Activated T-cell treated with anti-CD3 and anti-CD28 coated beads for 48 hours (primary cell): ENCODE results near the gene TRIP10.
"Not testable (repeated sequence)": the region's sequence is repeated elsewhere in the genome, so short reads cannot be mapped to it uniquely, and the experiment has no call there.

ENCODE experiments used
- DNase-seq: peaks from one replicate; pipeline ENCODE4 v3.0.0-alpha.2; 2020; ENCODE audit warnings: low read depth

The TRIP10 gene

DNA sequence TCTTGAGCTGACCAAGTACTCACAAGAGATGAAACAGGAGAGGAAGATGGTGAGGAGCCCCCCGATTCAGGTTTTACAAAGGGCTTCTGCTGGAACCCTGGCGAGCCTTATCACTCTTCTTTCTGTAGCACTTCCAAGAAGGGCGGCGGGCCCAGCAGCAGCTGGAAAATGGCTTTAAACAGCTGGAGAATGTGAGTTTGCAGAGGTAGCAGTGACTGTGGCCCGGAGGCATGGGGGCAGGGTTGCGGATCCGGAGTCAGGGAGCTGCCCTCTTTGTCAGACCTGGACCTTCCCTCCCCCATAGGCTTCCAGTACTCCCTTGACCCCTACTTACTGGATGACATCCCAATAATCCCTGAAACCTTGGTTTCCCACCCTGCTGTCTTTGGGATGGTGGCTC is 3.6 kb downstream of the TRIP10 start:
- no peak for DNase-seq

DNA sequence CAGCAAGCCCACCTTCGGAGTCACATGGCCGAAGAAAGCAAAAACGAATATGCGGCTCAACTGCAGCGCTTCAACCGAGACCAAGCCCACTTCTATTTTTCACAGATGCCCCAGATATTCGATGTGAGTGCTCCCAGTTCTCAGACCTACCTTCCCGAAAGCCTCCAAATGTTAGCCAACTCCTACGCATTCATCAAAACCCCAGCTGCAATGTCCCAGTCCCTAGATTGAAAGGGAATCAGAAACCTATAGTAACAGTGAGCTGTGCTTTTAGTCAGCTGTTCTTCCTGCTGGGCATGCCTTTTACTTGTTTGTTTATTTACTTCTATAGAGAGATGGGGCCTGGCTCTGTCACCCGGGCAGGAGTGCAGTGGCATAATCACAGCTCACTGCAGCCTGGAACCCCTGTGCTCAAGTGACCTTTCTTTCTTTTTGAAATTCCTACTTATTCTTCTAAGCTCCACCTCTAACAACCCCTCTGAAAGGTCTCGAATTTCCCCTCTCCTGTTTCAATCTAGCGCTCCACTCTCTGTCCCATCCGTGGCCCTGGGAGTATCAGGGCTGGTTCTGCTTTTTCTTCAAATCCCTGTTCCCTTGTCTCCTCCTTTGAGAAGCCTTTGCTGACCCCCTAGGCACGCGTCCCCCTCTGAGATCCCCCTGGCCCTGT is 4.4 kb downstream of the TRIP10 start:
- DNase-seq: no peak

DNA sequence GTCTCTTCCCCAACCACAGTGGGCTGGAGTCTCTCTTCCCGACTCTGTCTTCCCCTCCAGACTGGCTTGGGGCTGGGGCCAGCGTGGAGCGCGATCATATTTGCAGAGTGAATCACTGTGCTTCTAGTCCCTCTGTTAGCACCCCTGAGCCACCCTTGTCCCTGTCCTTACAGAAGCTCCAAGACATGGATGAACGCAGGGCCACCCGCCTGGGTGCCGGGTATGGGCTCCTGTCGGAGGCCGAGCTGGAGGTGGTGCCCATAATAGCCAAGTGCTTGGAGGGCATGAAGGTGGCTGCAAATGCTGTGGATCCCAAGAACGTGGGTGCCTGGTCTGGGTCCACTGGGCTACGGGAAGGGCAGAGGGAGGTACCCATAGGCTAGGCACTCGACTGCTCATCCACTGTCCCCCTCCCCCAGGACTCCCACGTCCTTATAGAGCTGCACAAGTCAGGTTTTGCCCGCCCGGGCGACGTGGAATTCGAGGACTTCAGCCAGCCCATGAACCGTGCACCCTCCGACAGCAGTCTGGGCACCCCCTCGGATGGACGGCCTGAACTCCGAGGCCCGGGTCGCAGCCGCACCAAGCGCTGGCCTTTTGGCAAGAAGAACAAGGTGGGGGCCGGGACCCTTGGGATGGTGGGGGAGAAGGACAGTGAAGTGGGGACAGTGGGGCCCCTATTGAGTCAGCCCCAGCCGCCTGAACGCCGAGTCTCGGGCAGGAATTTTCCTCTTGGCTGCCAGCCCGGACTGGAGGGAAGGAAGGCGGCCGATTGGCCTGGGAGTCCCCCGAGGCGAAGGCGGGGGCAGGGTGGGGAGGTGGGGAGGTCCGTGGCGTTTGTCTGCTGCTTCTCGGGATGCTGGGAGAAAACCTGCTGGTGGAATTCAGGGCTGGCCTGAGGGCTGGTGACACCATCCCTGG is 5.2 kb downstream of the TRIP10 start:
- no peak for DNase-seq

DNA sequence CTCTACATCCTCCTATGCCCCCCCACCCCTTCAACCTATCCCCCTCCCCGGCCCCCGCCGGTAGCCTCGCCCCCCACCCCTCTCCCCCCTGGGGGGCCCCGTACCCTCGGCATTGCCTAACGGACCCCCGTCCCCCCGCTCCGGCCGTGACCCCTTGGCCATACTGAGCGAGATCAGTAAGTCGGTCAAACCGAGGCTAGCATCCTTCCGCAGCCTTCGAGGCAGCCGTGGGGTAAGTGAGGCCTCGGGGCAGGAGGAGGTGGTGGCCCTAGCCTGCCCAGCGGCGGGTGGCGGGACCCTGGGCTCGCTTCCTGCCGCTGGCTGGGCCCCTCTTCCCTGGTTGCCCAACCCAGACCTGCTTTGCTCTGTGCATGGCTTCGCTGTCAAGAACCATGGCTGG is 6.5 kb downstream of the TRIP10 start:
- no peak for DNase-seq

DNA sequence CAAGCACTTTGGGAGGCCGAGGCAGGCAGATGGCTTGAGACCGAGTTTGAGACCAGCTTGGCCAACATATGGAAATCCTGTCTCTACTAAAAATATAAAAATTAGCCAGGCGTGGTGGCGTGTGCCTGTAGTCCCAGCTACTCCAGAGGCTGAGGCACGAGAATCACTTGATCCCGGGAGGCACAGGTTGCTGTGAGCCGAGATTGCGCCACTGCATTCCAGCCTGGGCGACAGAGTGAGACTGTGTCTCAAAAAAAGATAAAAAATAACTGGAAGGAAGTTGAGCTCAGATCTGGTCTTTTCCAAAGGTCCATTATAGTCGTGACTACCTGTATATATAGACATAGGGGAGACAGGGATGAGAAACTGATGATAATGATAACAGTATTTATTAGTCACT is 9.1 kb downstream of the TRIP10 start:
- not testable (repeated sequence) for DNase-seq

DNA sequence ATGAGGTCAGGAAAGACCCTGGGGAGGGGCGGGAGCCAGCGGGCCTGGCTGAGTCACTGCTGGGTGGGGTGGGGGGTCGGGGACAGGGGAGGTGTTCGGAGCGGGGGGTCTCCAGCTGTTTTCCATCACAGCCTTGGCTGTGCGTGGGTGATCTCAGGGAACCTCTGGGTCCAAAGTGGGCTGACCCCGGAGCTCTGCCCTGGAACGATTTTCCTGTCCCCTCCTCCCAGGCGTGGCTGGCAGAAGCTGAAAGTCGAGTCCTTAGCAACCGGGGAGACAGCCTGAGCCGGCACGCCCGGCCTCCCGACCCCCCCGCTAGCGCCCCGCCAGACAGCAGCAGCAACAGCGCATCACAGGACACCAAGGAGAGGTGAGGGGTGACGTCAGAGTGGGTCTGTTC is 10.6 kb downstream of the TRIP10 start:
- DNase-seq: no peak

DNA sequence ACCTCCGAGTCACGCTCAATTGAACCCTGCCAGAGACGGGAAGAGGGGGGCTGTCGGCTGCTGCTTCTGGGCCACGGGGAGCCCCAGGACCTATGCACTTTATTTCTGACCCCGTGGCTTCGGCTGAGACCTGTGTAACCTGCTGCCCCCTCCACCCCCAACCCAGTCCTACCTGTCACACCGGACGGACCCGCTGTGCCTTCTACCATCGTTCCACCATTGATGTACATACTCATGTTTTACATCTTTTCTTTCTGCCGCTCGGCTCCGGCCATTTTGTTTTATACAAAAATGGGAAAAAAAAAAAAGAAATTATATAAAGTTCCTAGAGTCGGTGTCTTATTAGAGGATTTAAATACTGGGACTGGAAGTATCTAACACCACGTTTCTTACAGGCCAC is 11.7 kb downstream of the TRIP10 start:
- no peak for DNase-seq

DNA sequence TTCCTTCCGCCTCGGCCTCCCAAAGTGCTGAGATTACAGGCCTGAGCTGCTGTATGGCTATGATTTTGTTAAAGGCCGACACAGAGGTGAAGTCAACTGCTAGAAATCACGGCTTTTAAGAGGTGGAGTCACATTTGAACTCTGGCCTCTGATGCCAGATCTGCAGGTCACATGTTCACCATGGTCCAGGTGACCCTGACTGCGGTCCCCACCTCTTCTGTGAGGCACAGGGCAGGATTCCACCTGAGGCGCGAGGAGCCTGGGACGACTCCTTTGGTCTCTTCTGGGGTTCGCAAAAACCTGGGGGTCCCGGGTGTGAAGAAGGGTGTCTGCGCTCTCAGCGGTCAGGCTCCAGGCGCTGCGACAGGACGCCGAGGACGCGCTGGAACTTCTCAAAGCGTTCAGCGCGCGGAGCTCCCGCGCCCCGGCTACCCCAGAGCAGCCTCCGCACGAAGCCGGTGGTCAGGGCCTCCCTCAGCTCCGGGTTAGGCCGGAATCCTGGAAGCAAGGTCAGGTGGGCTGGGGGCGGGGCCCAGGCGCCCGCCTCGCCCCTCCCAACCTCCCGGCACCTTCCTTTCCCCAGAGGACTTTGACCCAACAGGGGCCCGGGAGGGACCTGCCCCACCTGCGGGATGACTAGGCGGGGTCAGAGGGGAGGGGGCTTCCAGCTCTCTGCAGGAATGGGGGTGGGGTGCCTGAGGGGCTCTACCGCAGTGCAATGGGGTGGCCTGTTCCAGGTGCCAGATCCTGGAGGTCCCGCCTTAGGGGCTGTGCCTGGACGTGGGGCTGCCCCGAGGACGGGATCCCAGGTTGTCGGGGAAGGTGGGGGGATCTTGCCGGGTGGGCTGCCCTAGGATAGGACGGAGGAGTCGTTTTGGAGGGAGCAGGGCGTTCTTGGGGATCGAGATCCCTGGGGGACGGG is 13.0 kb downstream of the TRIP10 start:
- no peak for DNase-seq

DNA sequence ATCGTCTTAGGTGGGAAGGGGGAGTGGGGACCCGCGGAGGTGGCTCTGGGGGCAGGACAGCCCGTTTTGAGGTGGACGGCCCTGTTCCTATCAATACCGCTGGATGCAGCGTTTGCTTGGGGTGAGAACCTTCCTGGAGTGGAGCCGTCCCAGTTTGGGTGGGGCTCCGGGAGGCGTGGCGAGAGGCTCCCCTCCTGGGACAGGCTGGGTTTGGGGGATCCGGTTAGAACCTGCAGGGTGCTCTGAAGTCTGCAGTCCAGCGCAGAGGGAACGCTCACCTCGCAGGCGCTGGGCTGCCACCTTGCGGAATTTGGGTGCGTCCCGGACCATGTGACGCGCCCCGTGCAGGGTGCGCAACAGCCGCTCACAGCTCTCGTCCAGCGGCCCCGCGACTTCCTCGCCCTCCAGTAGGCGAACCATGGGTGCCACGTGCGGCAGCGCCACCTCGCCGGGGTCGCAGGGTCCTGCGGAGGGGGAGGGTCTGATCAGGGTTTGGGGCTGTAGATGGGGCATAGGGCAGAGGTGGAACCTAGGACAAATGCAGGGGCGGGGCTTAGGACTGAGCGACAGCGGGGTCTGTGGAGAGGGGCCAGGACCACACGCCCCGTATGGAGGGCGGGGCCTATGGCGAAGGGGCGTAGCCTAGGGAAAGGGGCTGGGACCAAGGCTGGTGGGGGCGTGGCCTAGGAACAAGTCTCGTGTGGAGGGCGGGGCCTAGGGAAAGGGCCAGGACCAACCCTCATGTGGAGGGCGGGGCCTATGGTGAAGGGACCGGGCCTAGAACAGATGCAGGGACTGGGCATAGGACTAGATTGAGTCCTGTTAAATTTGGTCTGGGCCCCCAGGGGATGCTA is 13.9 kb downstream of the TRIP10 start:
- peak; percentile 85 for DNase-seq

DNA sequence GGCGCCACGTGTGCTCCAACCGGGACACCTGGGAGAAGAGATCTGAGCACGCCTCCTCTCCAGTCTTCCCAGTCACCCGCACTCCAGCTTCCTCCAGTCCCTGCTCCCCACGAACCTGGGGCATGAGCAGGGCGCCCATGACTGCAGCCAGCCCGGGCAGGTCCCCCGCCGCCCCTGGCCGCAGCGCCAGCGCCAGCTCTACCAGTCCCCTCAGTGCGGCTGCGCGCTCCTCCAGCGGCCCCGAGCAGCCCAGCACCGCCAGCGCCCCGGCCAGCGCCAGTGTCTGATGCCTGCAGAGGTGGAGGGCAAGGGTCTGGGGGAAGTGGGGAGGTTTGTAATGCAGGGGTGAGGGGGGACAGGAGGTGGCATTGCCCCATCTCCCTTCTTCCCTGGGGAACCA is 14.7 kb downstream of the TRIP10 start:
- no peak for DNase-seq

DNA sequence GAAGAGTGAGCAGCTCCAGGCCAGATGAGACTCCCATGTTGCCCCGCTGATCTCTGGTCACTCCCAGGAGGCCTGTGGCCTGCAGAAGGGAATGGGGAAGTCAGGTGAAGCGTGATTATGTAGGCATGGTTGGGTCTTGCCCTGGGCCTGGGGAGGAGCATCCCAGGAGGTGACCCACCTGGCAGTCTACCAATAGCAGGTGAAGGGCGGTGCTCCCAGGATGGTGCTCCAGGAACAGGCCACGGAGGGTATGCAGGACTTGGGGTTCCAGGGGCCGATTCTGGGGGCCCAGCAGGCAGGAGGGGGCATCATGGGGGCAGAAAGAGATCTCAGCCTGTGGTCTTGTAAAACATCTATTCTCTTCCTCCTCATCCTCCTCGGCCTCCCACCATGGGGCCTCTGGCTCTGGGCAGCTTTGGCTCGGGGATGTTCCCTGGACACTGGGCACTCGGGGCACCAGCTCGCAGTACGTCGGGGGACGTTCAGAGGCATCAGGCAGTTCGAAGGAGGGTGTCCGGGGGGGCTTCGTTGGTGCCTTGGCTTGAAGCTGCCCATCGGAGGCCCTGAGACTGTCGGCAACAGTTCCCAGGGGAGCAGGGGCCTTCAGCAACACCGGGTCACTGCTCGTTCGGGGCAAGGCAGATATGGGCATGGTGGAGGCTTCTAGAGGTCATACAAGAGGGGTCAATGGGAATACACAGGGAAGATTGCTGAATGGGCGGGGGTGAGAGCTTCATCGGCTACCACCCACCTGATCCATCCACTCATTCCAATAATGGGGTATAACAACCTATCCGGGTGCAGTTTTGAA is 15.4 kb downstream of the TRIP10 start:
- no peak for DNase-seq

DNA sequence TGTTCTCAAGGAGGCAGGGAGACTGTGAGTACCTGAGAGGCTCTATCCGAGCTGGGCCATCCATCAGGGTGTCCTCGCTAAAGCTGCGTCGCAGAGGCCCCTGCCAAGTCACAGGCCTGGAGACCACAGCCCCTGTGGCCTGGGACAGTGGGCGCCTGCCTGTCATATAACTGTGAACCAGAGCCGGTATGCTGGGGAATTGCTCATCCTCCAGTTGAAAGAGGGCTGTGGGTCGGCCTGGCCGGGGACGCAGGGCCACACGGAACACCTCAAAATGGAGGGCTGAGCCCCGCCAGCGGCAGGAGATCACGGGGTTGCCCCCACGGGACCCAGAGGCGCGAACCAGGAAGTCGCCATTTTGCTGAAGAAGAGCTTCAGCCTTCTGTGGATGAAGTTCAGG is 21.1 kb downstream of the TRIP10 start:
- DNase-seq: no peak

DNA sequence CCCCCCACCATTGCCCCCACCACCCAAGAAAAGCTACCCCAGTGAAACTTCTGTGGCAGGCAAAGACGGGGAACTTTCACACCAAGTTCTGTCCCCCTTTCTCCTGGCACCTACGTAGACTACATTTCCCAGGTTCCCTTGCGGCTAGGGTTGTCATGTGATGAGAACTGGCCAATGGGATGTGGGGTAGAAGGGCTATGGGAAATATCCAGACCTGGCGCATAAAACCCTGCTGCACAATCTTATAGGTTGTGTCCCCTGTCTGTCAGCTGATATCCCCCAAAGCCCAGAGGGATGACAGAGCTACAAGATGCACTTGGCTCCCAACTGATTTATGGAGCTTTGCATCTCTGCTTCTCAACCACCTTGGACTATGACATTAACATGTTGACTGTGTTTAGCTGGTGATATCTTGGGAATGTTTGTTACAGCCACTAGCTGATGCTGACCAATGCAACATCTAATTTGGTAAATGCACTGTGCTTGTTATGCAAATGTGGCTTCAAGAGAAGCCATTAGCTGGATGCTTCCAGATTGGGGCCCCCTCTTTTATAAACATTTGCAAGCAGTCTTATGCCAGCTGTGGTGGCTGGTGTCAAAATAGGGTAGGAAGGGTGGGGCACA is 21.7 kb downstream of the TRIP10 start:
- no peak for DNase-seq

DNA sequence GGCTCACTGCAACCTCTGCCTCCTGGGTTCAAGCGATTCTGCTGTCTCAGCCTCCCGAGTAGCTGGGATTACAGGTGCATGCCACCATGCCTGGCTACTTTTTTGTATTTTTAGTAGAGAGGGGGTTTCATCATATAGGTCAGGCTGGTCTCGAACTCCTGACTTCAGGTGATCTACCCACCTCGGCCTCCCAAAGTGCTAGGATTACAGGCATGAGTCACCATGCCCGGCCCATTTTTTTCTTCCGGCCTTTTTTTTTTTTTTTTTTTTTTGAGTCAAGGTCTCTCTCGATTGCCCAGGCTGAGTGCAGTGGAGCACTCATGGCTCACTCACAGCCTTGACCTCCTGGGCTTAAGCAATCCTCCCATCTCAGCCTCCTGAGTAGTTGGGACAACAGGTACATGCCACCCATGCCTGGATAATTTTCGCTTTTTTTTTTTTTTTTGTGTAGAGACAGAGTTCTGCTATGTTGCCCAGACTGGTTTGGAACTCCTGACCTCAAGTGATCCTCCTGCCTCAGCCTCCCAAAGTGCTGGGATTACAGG is 22.8 kb downstream of the TRIP10 start:
- not testable (repeated sequence) for DNase-seq

DNA sequence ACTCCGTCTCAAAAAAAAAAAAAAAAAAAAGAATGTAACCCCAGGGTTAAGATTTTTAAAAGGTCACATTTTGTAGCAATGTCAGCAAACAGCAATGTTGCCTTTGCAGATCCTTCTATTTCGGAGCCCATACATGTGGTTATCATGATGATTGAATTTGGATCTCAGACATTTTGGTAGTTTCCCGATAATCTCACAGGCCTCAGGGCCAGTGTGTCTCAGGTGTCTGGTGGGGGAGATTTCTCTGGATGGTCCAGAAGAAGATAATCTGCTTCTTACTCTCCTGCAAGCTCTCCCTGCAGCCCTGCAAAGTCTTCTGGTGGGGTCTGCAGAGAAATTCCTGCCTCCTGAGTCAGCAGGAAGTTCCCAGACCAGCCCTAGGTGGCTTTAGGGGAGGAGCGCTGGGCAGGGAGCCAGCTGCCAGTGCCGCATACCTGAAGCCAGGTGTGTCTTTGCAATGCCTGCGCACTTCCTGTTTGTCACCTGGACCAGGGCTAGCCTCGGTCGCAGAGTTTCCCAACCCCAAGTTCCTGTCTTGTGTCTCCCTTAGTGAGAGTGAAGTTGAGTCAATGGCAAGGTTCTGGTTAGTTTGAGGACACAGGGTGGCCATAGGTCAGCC is 26.4 kb downstream of the TRIP10 start:
- no peak for DNase-seq

DNA sequence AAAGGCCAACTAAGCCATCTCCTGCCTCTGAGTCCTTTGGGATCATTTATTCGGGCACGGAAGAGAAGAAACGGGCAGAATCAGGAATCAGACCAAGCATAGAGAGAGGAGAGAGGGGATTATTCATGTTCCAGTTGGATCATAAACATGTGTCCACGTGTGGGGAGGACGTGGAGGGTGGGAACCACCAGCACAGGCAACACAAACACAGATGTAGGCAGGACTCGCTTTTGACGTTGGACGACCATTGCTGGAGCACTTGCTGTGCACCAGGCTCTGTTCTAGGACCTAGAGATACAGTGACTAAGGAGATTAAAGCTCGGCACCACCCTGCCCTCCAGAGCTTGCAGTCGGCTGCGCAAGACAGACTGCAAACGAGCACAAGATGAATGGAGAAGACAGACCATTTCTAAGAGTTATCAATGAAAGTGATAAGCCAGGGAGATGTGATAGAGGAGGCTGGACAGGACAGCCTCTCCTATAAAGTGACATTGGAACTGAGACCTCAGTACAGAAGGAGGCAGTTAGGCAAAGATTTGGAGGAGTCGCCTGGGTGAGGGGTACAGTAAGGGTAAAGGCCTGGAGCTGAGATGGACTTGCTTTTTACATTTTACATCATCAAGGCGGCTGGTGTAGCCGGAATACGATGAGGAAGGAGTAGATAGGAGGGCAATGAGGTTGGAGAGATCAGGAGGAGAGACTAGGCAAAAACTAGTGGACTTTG is 27.0 kb downstream of the TRIP10 start:
- DNase-seq: no peak

DNA sequence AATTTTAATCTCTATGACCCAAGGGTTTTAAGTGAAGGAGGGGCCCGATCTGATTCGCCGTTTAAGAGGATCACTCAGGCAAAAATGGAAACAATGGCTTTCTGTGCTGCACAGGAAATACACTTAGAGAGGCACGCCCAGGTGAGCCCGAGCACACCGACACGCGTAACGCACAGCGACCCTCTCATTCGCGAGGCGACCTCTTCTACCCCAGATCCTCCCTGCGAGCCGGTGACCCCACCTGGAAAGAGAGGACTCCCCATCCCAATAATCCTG is 27.5 kb downstream of the TRIP10 start:
- DNase-seq: no peak

DNA sequence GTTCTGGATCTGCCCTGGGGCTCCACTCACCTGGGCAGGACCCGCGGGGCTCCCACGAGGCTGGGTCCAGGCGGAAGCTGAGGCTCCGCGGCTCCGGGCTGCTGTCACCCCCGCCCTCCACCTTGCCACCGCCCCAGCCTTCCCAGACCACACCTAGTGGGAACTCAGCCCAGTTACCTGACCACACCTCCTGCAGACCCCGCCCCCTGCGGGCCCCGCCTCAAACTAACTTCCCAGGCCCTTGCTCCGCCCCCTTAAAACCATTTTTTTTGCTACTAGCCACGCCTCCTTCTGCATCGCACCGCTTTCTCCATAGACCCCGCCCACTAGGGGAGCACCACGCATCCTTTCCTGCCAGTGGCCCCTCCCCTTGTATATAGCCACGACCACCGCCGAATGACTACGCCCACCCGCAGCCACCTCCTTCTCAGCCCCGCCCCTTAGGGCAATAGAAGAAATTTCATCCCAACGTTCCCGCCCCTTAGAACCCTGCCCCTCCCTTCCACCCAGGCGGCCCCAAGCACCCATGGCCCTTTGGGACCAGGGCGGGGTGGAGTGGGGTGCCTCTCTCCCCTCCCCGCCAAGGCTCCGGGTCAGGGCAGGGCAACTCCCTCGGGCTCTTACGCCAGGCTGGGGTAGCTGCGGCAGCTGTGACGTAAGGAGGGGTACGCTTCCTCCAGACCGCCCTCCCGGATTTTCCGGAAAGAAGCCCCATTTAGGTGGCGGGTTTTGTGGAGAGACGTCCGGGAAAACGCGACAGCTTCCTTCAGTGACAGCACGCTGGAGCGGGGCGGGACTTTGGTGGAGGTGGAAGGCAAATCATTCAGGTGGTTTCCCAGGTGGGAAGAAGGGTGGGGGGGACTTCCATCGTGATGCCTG is 28.1 kb downstream of the TRIP10 start, which contains the start of gene SH2D3A:
Gene SH2D3A, minus strand, starts transcription at position 79 of the 879 bp plus-strand sequence. CDS start 3,687 bp downstream, outside the sequence.
- peak; percentile 88 for DNase-seq
